RPMI7951 (cell line): ENCODE measurements around the gene SLX9. TPM values are rescaled to one million over a fixed set of nuclear protein-coding genes. Genes with fewer than 3 reads are reported as not detected.
A peak's percentile ranks its signal among the peaks of the same experiment; 100 is the strongest.

Experiments used
- DNase-seq: peaks from one replicate; pipeline ENCODE4 v3.0.0-alpha.2; 2012; ENCODE audit warnings: low read depth
- total RNA-seq: library from RNA; depleted of rRNA; stranded (reverse); fragments of >200 nt; shearing (Covaris generic); gene quantifications from 2 replicates; pipeline ENCODE4 v1.2.3, GENCODE V29; 2014

Gene SLX9
- total RNA-seq, 1 experiment from 2014 or later: 9.0 TPM

- no peak for DNase-seq
Observed at GRCh38 chr21:44947111-44947929, 7.5 kb downstream of the SLX9 start.

DNA sequence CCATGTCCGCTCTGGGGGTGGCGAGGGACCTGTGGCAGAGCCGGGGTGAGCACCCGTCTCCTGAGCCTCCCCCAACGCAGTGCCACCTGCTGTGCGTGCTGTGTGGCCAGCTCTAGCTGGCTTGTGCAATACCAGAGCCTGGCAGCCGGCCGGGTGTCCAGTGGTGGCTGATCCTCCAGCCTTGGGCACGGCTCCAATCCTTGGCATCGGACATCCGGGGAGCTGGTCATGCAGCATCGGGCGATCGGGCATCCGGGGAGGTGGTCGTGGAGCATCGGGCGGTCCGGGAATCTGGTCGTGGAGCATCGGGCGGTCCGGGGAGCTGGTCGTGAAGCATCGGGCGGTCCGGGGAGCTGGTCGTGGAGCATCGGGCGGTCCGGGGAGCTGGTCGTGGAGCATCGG, 8.1 kb downstream of the SLX9 start:
- no peak for DNase-seq

DNA sequence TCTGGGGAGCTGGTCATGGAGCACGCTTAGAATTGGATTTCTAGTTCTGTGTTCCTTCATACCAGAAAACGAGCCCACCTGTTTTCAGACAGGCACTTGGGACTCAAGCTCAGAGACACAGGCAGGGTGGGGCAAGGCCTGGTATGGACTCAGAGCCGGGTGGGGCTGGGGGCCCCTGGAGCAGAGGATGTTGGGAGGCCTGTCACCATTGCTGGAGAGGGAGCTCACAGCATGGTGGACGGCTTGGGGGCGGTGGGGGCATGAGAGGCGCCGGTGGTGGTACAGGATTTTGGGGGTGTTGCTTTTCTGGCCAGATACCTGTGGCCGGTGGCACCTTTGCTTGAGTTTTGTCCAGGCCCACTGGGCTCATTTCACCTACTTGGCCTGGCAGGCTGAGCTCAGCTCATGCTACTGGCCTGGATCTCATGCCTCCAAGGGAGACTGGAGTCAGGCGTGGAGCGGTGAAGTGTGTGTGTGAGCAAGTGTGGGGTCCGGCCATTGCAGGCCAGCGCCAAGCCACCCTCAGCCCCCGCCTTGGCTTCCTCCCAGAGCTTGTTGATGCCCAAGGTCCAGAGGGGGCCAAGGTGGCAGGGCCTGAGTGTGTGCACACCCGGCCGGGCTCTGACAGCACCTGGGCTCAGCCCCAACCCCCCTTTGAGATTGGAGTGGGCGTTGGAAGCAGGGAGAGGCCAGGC, 8.7 kb downstream of the SLX9 start:
- no peak for DNase-seq

GRCh38 chr21:44949161-44949778, 9.4 kb downstream of the SLX9 start:
- no peak for DNase-seq

DNA sequence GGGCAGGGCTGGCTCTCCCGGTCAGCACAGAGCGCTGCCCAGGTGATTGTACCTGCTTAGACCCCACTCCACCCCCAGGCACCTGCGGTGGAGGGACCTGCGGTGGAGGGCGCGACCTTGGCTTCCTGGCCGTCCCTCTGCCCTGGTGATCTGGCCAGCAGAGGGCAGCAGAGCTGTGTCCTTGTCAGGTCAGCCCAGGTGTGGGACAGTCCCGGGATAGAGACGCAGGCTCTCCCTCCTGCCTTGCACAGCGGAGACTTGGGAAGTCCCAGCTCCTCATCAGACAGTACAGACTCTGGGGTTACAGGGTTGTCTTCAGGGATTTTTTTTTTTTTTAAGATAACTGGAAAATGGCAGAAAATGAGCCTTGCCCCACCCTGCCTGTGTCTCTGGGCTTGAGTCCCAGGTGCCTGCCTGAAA, 10.0 kb downstream of the SLX9 start:
- DNase-seq: peak; percentile 55

- no peak for DNase-seq
Observed at GRCh38 chr21:44950351-44950750, 10.5 kb downstream of the SLX9 start.

GRCh38 chr21:44951186-44951915, 11.5 kb downstream of the SLX9 start:
- no peak for DNase-seq

GRCh38 chr21:44952116-44952928, 12.5 kb downstream of the SLX9 start:
- DNase-seq: no peak

DNA sequence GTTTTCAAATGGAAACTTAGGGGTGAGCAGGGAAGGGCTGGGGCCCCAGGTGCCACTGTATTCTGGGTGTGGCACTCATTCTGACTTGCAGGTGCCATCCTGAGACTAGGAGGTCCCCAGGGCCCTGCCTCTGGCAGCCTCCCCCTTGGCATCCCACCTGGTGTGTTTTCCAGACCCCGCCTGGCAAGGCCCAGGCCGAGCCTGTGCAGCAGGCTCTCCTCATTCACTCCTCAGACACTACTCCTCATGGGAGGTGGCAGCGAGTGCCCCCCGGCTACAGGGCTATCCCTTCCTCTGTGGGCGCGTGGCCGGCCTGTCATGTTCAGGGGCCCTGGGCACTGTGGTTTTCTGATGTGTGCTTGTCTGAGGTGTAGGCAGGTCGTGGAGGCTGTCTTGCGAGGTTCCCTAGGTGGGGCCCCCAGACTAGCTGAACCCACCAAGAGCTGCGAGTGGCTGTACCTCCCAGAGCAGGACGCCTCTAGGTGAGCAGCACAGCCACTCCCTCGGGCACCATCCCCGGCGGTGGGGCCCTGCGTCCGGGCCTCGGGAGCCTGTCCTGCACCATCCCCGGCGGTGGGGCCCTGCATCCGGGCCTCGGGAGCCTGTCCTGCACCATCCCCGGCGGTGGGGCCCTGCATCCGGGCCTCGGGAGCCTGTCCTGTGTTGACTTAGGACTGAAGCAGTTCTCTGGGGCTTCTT, 13.2 kb downstream of the SLX9 start:
- no peak for DNase-seq

GRCh38 chr21:44953628-44954021, 13.8 kb downstream of the SLX9 start:
- no peak for DNase-seq

- DNase-seq: no peak
Observed at GRCh38 chr21:44954281-44954771, 14.5 kb downstream of the SLX9 start.

DNA sequence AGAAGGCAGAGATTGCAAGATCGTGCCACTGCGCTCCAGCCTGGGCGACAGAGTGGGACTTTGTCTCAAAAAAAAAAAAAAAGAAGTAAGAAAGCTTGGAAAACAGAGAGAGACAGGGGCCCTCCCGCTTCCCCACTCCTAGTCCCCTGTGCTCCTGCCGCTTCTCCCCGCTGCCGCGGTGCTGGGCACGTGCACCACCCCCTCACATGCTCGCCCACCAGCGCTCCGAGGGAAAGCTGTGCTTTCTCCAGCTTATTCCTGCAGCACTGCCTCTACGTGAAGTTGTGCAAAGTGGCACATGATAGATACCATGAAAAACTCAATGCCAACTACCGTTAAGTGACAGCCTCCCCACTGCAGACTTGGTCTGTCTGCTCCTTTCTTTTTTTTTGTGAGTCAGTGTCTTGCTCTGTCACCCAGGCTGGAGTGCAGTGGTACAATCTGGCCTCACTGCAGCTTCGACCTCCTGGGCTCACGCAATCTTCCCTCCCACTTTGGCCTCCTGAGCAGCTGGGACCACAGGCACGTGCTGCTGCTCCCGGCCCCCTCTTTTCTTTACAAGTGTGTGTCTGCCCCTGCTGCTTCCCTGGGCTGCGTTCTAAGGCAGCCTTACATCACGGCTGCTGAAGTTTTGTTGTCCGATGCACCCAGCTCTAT, 15.4 kb downstream of the SLX9 start:
- no peak for DNase-seq

DNA sequence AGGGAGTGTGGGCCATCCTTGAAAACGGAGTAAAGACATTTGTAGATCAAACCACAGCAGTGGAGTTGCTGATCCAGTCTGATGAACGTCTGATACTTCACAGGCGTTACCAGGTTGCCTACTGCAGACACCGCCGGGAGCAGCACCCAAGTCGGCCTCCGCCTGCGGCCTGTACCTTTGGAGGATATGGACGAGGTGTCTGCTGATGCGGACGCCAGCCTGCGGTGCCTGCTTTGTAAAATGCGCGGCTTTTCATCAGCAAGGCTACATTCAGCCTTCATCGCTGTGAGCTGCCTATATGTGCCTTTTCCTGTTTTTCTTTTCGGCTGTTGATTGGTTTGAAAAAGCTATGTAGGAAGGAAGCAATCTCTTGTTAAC, 16.0 kb downstream of the SLX9 start:
- no peak for DNase-seq

- no peak for DNase-seq
Observed at GRCh38 chr21:44956356-44957046, 16.7 kb downstream of the SLX9 start.

DNA sequence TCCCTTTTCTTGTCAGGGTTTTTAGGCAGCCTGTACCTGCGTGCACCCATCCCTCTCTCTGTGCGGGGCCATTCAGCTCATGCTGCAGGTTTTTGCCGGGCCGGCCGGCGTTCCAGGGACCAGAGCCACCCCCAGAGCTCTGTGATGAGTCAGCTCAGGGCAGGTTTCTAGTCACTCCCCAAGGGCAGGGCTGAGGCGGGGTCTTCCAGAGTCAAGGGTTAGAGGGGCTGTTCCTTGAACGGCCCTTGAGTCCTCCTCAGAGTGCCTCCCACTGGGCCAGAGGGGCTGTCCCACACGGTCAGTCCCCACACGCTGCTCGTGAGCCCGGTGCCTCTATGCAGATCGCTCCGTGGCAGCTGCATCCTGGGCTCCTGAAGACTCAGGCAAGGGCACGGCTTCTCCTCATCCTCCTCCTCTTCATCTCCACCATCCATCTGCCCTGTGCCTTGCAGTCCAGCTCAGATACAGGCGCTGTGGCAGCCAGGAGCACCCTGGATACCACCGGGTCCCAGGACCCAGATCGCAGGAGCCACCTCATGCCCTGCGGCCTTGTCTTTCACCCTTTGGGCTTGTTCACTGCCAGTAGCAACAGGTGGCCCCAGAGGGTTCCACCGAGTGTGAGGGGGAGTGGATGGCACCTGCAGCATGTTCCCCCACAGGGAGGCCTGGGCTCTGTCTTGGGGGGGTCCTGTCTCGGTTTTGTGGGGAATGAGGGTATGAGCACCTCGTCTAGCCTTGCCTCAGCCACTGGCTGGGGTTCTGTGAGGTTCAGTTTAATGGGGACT, 17.4 kb downstream of the SLX9 start:
- no peak for DNase-seq

- no peak for DNase-seq
Observed at GRCh38 chr21:44957901-44958451, 18.1 kb downstream of the SLX9 start.

DNA sequence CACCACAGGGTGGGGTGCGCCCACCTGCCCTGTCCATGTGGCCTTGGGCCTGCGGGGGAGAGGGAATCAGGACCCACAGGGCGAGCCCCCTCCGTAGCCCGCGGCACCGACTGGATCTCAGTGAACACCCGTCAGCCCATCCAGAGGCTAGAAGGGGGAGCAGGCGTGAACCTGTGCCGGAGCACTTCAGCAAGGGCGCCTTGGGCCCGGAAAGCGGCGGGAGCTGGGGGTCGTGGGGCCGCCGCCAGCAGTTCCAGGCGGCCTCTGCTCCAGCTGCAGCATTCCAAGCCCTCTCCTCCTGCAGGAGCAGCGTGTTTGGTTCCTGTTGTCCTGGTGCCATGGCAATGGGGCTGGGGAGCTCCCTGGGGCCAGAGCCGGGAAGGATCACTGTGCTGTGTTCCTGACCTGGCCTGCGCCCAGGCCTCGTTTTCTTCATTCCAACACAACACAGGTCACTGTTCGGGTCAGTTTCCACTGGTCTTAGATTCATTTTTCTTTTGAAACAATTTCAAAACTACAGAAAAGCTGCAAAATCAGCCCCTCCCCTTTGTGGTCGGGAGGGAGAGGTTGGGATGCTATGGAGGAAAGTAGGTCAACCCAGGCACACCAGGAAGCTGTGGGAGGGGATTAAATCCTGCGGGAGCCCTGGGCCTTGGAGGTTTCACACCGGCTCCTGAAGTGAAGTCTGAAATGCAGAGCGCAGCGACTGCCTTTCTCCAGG, 18.8 kb downstream of the SLX9 start:
- DNase-seq: no peak
